HG03442 (cell line): Measurements from ENCODE around the gene TMCC2.
"Not testable (repeated sequence)": the region's sequence is repeated elsewhere in the genome, so short reads cannot be mapped to it uniquely, and the experiment has no call there.

Experiments used
- ATAC-seq: cut with Tn5 transposase; IDR thresholded peaks from one replicate; pipeline ENCODE4 v1.9.1; 2021; ENCODE audit warnings: mild to moderate bottlenecking, moderate library complexity; ENCODE audit not compliant: unreplicated experiment

Gene TMCC2

DNA sequence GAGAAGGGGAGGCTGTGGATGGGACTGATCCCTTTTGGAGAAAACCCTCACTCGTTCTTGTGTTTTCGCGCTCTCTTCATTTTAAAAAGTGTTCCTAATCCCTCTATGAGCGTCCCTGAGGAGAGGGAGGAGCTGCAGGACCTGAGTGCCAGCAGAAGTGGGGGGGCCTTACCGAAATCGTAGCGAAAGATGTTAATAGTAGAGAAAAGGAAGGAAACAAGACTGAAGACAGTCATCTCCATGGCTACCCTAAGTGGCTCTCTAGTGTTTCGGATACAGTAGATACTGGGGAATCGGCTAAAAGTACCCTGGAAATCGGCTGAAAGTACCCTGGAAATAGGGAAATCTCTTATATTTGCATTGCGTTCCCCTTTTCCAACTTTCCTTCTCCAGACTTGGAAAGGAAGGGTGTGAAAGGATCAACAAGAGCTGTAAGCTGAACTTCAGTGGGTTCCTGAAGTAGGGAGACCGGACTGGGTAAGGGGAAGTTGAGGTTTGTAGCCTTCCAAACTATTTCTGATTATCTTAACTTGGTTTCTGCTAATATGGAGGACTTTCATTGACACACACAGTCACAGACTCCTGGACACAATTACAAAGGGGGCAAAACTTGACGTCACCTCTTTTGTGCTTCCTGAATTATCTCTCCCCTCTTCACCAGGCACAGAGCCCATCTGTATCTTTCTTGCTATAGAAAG, 15.8 kb upstream of the TMCC2 start:
- peak; percentile 27 for ATAC-seq

DNA sequence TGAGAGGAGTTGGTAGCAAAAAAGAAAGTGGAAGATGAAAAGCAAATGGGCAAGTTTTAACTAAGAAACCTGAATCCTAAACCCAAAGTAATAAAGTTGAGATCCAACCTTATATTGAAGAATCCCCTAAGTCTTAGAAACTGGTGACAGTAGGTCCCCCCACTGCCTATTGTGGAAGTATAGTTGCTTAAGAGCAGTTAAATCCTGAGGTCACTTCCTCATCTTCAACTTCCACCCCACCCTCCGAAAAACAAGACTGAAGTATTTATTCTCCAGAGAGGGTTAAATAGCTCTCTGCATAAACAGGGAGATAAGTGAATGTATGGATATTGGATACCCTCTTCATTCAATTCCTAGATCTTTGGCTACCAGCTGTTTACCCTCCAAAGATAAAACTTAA, 13.0 kb upstream of the TMCC2 start:
- ATAC-seq = no peak

DNA sequence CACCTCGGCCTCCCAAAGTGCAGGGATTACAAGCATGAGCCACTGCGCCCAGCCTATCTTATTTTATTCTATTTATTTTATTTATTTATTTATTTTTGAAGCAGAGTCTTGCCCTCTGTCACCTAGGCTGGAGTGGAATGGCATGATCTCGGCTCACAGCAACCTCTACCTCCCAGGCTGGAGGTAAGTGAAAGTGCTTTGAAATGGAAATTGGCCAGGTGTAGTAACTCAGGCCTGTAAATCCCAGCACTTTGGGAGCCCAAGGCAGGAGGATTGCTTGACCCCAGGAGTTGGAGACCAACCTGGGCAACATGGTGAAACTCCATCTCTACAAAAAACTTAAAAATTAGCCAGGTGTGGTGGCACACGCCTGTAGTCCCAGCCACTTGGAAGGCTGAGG, 11.2 kb upstream of the TMCC2 start:
- ATAC-seq = no peak

DNA sequence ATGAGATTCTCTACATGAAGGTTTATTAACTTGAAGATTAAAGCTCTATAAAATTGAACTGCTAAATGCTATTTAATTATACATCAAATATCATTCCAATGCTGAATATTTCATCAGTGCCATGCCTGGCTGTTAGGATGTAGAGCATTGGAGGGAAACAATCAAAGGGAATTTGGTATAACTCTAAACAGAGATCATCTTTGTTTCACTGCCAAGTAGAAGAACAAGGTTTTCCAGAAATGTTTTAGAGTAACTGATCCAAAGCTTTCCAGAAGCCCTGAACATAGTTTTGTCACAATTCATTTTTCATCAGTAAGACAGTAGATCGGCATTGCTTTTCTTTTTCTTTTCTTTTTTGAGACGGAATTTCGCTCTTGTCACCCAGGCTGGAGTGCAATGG, 10.3 kb upstream of the TMCC2 start:
- ATAC-seq = no peak

DNA sequence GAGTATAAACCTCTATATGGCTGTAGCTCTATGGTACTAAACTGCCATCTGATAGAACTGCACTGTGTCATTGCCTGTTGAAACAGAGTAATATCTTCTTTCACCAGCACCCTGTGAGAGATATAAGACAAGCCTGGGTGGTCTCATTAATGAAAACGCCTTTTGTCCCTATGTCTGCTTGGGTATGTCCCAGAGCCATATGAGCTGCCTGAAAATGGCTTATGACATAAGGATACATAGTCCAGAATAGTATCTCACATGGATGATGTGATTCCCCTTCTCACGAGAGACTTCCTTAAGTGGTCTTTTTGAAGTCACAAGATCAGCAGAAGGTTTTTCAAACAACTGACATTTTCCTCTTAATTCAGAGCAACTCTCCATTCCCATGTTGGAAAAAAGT, 7.3 kb upstream of the TMCC2 start:
- ATAC-seq = no peak

DNA sequence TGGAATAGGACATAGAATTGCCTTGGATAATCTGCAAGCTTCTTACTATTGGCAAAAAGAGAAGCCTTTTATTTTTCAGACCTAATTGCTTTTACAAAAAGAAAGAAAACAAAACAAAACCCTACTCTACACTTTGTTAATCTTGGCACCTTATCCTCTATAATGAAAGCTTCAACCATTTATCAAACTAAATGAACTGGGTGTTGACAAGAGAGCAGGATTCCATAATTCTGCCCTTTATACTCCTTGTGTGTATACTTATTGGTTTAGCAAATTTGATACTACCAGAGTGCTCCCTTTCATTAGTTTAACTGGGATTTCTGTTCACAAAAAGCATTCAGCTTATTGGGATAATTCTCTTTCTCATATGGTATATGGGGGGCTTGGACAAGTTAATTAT, 3.0 kb upstream of the TMCC2 start:
- ATAC-seq = no peak

DNA sequence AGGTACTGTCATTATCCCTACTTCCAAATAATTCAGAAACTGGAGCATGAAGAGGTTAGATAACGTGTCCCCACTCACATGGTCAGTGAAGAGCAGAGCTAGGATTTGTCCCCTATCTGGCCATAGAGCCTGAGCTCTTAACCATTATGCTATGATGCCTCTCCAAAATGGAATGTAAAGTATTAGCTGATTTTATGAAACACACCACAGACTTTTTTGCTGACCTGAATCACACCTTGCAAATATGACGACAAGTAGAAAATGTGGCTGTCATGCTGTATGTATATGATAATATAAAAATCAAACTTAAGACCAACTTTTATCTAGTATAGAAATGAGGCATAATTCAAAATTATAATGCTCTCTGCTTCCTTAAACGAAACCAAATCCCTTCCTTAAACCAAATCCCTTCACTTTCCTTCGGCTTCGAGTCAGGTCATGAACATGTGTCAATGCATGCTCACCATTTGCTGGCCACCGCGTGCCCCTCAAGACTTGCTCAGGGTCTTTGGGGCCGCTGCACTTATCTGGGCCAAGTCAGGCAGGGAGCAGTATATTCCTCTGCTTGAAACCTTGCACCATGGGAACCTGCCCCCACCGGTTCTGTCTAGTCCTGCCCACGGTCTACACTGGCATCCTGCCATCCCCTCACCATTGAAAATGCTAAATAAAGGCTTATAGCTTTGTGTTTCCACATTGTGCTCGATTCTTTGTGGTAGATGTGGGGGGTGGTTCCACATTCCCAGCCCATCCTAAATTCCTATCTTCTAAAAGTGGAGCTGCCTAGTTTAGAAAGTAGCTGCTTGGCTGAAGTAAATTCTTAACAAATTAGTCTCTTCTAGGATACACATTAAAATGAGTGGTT, 1.6 kb upstream of the TMCC2 start:
- ATAC-seq = no peak

DNA sequence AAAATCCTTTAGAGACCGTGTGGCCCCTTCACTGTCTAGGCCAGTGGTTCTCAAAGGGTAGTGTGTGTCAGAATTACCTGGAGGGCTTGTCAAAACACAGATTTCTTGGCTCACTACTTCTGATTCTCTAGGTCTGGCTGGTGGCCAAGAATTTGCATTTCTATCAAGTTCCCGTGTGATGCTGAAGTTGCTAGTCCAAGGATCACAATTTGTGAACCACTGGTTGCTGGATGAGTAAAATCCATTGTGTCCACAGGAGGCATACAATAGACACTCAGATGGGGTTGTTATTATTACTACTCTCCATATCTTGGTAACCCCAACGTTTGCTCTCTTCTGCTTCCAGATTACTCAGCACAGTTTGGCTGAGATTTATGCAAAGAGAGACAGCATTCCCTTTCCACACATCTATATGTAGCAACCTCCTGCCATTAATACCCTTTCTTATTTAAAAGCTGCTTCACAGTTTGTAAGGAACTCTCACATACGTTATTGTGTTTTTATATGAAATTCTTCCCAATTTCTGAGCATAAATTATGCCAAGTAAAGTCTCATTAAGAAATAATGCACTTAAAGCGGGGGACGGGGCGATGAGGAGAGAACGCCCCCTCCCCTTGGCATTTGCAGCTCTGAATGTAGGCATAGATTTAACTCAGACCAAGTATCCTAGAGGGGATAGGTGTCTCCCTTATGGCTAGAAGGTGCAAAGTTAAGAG, 720 bp upstream of the TMCC2 start:
- ATAC-seq = no peak

DNA sequence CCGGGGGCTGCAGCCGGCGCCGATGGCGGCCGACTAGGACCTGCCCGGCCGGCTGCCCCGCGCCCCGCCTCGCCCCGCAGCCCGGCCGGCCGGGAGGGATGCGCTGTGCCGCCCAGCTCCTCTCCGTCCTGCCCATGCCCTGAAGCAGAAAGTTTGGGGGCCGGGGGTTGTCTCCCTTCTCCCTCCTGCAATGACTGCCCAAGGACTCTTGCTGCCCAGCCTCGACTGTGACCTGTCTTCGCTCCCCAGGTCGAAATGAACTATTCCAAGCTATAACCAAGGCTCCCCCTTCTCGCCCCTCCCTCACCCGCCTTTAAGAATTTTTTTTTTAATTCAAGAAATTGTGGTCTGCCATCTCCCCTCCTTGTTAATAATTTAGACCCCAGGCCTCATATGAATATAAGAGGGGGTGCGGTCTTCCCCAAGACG, 361 bp downstream of the TMCC2 start:
- ATAC-seq = no peak

DNA sequence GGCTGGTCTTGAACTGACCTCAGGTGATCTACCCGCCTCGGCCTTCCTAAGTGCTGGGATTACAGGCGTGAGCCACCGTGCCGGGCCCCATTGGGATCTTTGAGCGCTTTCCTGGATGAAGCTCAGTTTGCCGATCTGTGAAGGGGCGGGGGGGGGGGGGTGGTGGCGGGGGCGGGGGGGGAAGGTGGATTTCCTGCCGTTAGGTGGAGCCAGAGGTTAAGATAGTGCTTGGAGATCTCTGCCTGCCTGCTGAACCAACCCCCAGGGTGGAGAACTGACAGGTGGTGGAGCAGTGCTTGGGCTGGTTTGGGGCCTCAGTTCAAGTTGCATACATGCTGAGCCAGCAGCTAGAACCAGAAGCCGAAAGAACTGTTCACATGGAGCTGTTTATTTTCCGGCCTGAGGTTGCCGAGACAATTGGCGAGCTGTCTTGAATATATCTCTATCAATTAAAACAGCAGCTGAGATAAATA, 1.7 kb downstream of the TMCC2 start:
- no peak for ATAC-seq

DNA sequence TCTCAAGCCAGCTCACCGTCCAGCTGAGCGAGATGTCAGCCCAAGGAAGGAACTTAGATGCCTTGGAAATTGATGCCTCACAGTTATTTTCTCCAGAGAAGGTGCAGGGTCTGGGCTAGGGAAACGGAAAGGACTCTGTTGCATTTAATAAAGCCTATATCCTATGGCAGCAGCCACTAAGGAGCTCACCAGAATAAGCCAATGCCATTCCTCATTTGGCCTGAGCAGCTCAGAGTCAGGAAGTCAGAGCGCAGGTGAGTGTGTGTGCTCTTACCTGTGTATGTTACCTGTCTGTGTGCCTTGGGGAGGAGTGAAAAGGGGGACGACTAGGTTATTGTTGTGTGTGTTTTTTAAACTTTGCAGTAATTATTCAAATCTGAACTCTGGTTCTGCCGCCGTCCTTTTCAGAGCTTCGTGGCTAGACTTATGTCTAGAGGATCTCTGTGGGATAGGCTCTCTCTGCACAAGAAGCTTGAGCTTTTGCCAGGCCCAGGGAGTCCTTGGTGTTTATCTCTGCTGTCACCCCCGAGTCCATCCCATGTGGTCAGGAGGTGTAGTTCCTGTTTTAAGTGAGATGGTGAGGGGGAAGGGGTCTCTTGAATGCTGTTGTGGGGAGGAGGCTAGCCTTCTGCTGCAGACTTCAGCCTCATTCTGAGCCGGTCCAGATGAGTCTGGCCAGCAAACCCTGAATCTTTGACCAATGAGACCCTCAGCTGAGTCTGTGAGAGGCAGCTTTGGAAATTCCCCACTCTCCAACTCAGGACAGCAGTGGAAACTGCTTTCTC, 2.4 kb downstream of the TMCC2 start:
- no peak for ATAC-seq

DNA sequence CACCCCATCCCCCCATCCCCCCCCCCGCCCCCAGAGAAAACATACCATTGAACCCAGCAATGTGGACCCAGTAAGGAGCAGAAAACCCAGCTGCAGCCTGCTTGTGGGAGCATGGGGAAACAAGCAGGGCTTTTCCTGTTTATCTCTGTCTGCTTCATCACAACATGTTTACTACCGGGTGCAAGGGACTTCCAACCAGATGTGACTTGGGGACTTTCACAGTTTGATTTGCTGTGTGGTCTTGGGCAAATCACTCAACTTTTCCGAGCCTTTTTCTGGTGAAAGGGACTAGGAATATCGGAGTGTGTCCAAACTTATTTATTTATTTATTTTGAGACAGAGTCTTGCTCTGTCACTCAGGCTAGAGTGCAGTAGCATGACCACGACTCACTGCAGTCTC, 3.2 kb downstream of the TMCC2 start:
- ATAC-seq = no peak

DNA sequence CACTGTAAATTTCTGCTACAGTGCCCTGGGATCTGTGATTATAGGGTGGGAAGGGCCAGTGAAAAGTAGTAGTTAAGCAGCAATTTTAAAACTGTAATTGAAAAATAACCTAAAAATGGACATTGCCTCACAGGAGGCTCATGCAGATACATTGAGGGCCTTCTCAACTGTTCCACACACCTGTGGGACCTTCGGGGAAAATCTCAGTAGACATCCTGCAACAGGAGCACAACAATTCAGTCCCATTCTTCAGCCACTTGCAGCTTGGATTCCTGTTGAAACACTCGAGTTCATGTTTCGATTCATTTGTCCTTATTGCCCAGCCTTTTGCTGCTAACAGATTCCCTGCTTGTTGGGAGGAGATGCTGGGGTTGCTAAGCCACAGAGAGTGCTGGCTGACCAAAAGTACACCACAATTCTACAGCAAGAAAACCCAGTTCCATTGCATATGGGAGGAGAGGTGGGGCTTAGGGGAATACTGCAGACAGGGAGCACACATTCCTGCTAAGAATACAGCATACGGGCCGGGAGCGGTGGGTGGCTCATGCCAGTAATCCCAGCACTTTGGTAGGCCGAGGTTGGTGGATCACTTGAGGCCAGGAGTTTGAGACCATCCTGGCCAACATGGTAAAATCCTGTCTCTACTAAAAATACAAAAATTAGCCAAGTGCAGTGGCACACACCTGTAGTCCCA, 4.5 kb downstream of the TMCC2 start:
- ATAC-seq = no peak

DNA sequence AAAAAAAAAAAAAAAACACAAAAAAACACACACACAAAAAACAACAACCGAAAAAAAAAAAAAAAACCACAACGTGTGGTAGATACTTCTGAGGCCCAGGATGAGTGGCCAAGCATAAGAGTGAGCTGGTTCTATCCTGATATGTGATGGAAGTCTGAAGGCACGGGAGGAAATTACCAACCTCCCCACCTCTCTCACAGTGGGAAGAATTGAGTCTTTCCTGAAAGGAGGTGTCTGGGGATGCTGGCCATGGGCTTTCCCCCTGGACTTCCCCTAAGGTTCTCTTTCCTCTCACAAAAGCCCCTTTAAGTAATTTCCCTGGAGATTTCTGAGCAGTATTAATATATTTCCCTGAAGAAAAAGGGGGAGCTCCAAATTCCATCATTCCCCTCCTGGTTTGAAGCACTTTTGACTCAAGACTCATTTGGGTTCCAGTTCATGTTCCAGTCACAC, 5.2 kb downstream of the TMCC2 start:
- no peak for ATAC-seq

DNA sequence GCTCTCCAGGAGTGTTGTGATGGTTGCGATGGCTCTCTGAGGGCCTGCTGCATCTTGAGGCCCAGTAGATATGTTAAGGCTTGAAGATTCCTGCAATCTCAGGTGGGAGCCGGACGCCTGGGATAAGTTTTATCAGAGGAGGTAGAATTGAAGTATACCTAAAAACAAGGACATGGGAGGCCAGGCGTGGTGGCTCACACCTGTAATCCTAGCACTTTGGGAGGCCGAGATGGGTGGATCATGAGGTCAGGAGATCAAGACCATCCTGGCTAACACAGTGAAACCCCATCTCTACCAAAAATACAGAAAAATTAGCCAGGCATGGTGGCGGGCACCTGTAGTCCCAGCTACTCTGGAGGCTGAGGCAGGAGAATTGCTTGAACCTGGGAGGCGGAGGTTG, 6.2 kb downstream of the TMCC2 start:
- not testable (repeated sequence) for ATAC-seq

DNA sequence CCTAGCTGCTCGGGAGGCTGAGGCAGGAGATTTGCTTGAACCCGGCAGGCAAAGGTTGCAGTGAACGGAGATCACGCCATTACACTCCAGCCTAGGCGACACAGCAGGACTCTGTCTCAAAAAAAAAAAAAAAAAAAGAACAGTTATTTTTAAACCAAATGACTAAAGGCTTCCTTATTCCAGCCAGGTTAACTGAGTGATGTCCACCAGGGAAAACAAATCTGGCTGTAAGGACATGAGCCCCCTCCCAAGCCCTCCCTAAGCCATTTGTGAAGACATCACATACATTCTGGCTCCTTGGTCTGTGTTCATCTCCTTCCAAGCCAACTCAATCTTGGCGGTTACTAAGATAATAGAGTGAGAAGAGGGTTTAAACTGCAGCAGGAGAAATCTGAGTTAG, 8.2 kb downstream of the TMCC2 start:
- ATAC-seq = no peak

DNA sequence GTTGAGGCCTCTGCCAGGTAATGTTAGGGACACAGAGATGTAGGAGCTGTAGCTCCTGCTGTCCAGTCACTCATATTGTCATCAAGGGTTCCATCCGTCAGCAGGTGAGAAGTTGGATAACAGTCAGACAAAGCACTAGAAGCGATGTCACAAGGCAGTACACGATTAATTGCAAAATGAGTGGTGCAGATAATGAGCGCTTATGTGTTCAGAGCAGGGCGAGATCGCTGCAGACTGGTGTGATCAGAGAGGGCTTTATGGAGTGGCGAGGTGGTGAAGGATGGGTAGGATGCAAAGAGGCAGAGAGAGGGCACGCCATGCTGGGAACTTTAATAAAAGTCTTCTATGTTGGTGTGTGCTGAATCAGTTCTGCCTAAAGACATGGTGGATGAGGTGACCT, 8.8 kb downstream of the TMCC2 start:
- ATAC-seq = no peak

DNA sequence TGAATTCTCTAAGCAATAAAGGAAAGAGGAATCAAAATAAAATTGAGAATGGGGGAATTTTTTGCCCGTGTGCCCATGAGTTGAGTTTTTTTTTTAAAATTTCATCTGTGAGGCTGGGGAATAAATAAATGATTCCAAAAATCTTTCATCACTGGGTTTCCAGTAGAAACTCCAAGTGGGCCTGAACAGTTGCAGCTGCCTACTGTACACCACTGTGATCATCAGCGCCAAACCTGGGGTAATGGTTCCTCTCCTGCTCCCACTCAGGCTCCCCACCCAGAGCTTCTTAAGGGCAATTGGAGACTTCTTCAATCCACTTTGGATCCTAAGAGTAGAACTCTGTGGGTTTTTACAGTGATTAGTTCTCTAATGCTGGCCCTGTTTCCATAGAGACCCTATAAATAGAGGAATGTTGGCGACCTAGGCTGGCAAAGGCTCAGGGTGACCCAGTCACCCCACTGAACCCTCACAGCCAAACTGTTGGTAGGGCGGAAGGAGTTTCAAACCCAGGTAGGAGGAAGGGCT, 9.3 kb downstream of the TMCC2 start:
- ATAC-seq = no peak

DNA sequence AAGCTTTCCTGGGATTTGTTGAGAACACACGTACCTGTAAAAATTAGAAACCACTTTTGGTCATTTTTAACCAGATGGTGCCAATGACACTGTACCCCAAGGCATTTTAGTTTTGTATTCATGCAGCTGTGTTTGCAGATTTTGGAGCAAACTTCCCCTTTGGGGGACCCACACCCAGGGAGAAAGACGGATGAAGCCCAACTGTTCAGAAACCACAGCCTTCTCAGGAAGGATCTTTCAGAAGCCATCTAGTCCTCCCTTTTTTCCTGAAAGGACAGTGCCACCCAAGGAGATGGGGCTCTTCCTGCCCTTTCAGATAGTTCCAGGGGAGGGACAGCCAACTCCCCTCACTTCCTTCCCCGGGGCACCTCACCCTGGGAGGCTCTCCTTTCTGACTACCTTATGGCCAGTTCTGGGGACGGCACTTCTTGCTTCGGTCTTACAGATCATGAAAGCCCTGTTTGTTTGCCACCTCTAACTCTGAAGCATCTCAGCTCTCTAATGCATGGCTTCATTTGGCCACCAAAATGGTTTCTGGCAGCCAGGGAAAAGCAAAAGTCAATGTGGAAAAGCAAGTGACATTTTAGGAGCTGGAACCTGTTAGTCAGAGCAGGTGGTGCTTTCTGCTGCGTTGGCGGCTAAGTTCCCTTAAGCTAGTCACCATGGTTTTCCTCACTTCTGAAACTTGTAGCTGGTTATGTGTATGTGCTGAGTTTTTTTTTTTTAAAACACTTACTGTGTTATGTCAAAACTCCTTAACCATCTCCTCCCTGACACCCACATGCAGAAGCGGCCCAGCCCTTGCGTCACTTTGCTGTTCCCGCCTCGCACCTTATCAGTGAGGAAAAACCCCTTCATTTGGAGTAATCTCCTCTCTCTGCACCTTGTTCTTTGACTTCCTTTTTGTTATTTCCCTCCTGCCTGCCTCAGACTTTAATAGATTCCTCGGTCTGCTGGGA, 10.1 kb downstream of the TMCC2 start:
- no peak for ATAC-seq
